Measurements from ENCODE around the gene BRWD1.

The BRWD1 gene

DNA sequence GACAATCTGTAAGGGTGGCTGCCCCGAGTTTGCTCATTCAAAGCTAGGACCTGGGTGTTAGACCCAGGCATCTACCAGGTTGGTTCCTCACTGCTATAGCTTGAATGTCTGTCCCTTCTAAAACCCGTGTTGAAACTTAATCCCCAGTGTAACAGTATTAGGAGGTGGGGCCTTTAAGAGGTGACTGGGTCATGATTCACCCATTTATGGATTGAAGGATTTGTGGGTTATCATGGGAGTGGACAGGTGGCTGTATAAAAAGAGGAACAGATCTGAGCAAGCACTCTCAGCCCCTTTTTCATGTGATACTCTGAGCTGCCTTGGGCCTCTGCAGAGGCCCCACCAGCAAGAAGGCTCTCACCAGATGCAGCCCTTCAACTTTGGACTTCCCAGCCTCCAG lies 159.6 kb downstream of the BRWD1 start:
- Histone ChIP-seq H3K36me3 (ENCODE audit: insufficient read depth, low read length) (no peaks in the 10 kb centered on the region), H3K79me2 (ENCODE audit: control insufficient read depth, insufficient read depth, low read length, unreplicated experiment) (no peaks in the 10 kb centered on the region), H3K4me3 (ENCODE audit: low read depth, low read length) (no peak overlapping the region), H3K27me3 (ENCODE audit: insufficient read depth, low read length) (no peaks in the 10 kb centered on the region), H3K27ac (ENCODE audit: low read depth, low read length) (no peak overlapping the region), H2AFZ (ENCODE audit: low read length, unreplicated experiment) (no peak overlapping the region), H3K4me1 (ENCODE audit: control insufficient read depth, insufficient read depth, low read length, unreplicated experiment) (no peaks in the 10 kb centered on the region)

DNA sequence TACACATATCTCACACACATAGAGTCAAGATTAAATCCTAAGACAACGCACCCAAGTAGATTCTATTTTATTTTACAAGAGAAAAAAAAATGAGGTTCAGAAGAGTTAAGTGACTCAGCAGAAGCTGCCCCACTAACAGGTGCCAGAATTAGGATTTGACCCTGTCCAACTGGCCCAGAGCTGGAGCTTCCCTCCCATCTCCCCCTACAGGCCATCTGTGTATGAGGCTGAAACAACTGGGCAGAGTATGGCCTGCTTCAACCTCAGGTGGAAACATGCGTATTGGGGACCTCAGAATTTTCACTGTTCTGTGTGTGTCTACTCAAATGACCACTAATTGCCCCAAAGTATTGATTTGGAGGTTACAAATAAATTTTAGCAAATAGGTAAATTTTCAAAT lies 160.1 kb downstream of the BRWD1 start:
- Histone ChIP-seq H3K36me3 (ENCODE audit: insufficient read depth, low read length) (no peaks in the 10 kb centered on the region), H3K79me2 (ENCODE audit: control insufficient read depth, insufficient read depth, low read length, unreplicated experiment) (no peaks in the 10 kb centered on the region), H3K27ac (ENCODE audit: low read depth, low read length) (no peak overlapping the region), H2AFZ (ENCODE audit: low read length, unreplicated experiment) (no peak overlapping the region), H3K27me3 (ENCODE audit: insufficient read depth, low read length) (no peaks in the 10 kb centered on the region), H3K4me1 (ENCODE audit: control insufficient read depth, insufficient read depth, low read length, unreplicated experiment) (no peaks in the 10 kb centered on the region), H3K4me3 (ENCODE audit: low read depth, low read length) (no peak overlapping the region)

- no peaks in the 10 kb centered on the region for H3K36me3 ChIP-seq (ENCODE audit: insufficient read depth, low read length)
- no peaks in the 10 kb centered on the region for H3K4me1 ChIP-seq (ENCODE audit: control insufficient read depth, insufficient read depth, low read length, unreplicated experiment)
Observed at GRCh38 chr21:39152271-39152670, 161.2 kb downstream of the BRWD1 start.

GRCh38 chr21:39150877-39151276 lies 162.6 kb downstream of the BRWD1 start:
- H3K4me3 ChIP-seq (ENCODE audit: low read depth, low read length), result no peak overlapping the region
- H2AFZ ChIP-seq (ENCODE audit: low read length, unreplicated experiment), result no peak overlapping the region
- H3K4me1 ChIP-seq (ENCODE audit: control insufficient read depth, insufficient read depth, low read length, unreplicated experiment), result no peaks in the 10 kb centered on the region
- no peak overlapping the region for H3K27ac ChIP-seq (ENCODE audit: low read depth, low read length)
- H3K36me3 ChIP-seq (ENCODE audit: insufficient read depth, low read length), result no peaks in the 10 kb centered on the region
- H3K79me2 ChIP-seq (ENCODE audit: control insufficient read depth, insufficient read depth, low read length, unreplicated experiment), result no peaks in the 10 kb centered on the region
- no peaks in the 10 kb centered on the region for H3K27me3 ChIP-seq (ENCODE audit: insufficient read depth, low read length)

More at GRCh38 chr21:39152271-39152670, 161.2 kb downstream of the BRWD1 start:
- Histone ChIP-seq H3K79me2 (ENCODE audit: control insufficient read depth, insufficient read depth, low read length, unreplicated experiment) (no peaks in the 10 kb centered on the region), H3K27ac (ENCODE audit: low read depth, low read length) (no peak overlapping the region), H2AFZ (ENCODE audit: low read length, unreplicated experiment) (no peak overlapping the region), H3K27me3 (ENCODE audit: insufficient read depth, low read length) (no peaks in the 10 kb centered on the region), H3K4me3 (ENCODE audit: low read depth, low read length) (no peak overlapping the region)

DNA sequence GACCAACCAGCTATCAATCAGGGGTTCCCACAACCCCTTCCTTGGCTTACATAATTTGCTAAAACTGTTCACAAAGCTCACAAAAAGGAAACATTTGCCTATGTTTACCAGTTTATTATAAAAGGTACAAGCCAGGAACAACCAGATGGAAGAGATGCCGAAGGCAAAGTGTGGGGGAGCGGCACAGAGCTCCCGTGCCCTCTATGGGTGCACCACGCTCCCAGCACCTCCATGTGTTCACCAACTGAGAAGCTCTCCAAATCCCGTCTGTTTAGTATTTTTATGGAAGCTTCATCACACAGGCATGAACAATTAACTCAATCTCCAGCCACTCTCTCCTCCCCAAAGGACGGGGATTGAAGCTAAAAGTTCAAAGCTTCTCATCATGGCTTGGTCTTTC lies 163.1 kb downstream of the BRWD1 start:
- Histone ChIP-seq H3K79me2 (ENCODE audit: control insufficient read depth, insufficient read depth, low read length, unreplicated experiment) (no peaks in the 10 kb centered on the region), H3K27ac (ENCODE audit: low read depth, low read length) (no peak overlapping the region), H3K27me3 (ENCODE audit: insufficient read depth, low read length) (no peaks in the 10 kb centered on the region), H2AFZ (ENCODE audit: low read length, unreplicated experiment) (no peak overlapping the region), H3K4me3 (ENCODE audit: low read depth, low read length) (no peak overlapping the region), H3K36me3 (ENCODE audit: insufficient read depth, low read length) (no peaks in the 10 kb centered on the region), H3K4me1 (ENCODE audit: control insufficient read depth, insufficient read depth, low read length, unreplicated experiment) (no peaks in the 10 kb centered on the region)

DNA sequence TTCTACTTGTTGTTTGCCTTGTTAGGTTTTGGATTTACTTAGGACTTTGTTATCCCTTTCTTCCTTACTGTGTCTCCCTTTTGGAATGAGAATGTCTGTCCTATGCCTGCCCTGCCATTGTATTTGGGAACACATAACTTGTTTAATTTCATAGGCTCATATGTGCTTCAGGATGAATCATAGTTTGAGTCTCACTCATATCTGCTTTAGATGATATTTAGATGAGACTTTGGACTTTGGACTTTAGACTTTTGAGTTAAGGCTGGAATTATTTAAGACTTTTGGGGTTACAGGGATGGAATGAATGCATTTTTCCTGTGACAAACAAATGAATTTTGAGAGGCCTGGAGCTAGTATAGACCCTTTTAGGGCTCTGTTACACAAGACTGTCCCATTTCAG lies 163.6 kb downstream of the BRWD1 start:
- H3K27me3 ChIP-seq (ENCODE audit: insufficient read depth, low read length), result no peaks in the 10 kb centered on the region
- H2AFZ ChIP-seq (ENCODE audit: low read length, unreplicated experiment), result no peak overlapping the region
- no peak overlapping the region for H3K4me3 ChIP-seq (ENCODE audit: low read depth, low read length)
- no peaks in the 10 kb centered on the region for H3K36me3 ChIP-seq (ENCODE audit: insufficient read depth, low read length)
- no peaks in the 10 kb centered on the region for H3K79me2 ChIP-seq (ENCODE audit: control insufficient read depth, insufficient read depth, low read length, unreplicated experiment)
- no peaks in the 10 kb centered on the region for H3K4me1 ChIP-seq (ENCODE audit: control insufficient read depth, insufficient read depth, low read length, unreplicated experiment)
- H3K27ac ChIP-seq (ENCODE audit: low read depth, low read length), result no peak overlapping the region

GRCh38 chr21:39148975-39149374 lies 164.5 kb downstream of the BRWD1 start:
- H3K36me3 ChIP-seq (ENCODE audit: insufficient read depth, low read length), result no peaks in the 10 kb centered on the region
- H3K4me3 ChIP-seq (ENCODE audit: low read depth, low read length), result no peak overlapping the region
- no peaks in the 10 kb centered on the region for H3K4me1 ChIP-seq (ENCODE audit: control insufficient read depth, insufficient read depth, low read length, unreplicated experiment)
- no peaks in the 10 kb centered on the region for H3K27me3 ChIP-seq (ENCODE audit: insufficient read depth, low read length)
- H3K27ac ChIP-seq (ENCODE audit: low read depth, low read length), result no peak overlapping the region
- H2AFZ ChIP-seq (ENCODE audit: low read length, unreplicated experiment), result no peak overlapping the region
- H3K79me2 ChIP-seq (ENCODE audit: control insufficient read depth, insufficient read depth, low read length, unreplicated experiment), result no peaks in the 10 kb centered on the region

DNA sequence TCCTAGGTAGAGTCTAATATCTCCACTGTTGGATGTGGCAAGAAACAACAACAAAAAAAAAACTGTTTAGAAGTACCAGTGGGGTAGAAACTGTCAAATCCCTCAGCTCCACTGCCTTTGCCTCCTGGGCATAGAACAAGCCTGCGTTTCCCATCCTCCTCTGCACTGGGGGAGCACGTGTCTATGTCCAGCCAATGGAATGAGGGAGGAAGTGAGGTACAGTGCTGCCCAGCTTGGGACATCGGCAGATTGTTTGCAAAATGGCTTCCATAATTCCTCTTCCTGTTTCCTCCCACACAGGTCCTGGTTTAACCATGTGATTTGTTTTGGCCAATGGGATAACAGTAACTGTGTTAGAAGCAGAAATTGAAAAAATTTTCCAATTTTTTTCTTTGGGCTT lies 169.2 kb downstream of the BRWD1 start:
- Histone ChIP-seq H2AFZ (ENCODE audit: low read length, unreplicated experiment) (no peak overlapping the region), H3K27ac (ENCODE audit: low read depth, low read length) (no peak overlapping the region), H3K4me1 (ENCODE audit: control insufficient read depth, insufficient read depth, low read length, unreplicated experiment) (no peaks in the 10 kb centered on the region), H3K27me3 (ENCODE audit: insufficient read depth, low read length) (no peaks in the 10 kb centered on the region), H3K4me3 (ENCODE audit: low read depth, low read length) (no peak overlapping the region), H3K36me3 (ENCODE audit: insufficient read depth, low read length) (no peaks in the 10 kb centered on the region), H3K79me2 (ENCODE audit: control insufficient read depth, insufficient read depth, low read length, unreplicated experiment) (no peaks in the 10 kb centered on the region)

- Histone ChIP-seq H2AFZ (ENCODE audit: low read length, unreplicated experiment) (no peak overlapping the region), H3K27ac (ENCODE audit: low read depth, low read length) (no peak overlapping the region), H3K27me3 (ENCODE audit: insufficient read depth, low read length) (no peaks in the 10 kb centered on the region), H3K4me1 (ENCODE audit: control insufficient read depth, insufficient read depth, low read length, unreplicated experiment) (no peaks in the 10 kb centered on the region), H3K36me3 (ENCODE audit: insufficient read depth, low read length) (no peaks in the 10 kb centered on the region), H3K79me2 (ENCODE audit: control insufficient read depth, insufficient read depth, low read length, unreplicated experiment) (no peaks in the 10 kb centered on the region), H3K4me3 (ENCODE audit: low read depth, low read length) (no peak overlapping the region)
Observed at GRCh38 chr21:39142972-39143371, 170.5 kb downstream of the BRWD1 start.

DNA sequence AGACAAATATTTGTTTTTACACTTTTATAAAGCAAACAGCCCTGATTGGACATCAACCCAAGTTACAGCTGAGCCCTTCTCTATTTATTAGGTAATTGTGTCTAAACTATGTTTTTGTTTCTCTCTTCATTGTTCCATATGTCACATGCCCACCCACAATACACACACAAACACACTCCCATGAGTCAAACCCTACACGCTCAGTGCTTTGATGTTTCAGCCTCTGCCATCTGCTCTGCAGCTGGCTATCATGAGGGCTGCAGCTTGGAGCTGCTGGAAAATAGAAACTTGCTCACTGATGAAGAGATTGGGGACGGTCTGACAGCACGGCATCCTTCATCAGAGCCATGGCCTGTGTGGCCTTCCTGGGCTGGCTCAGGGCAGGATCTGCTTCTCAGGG lies 171.9 kb downstream of the BRWD1 start:
- Histone ChIP-seq H2AFZ (ENCODE audit: low read length, unreplicated experiment) (no peak overlapping the region), H3K4me3 (ENCODE audit: low read depth, low read length) (no peak overlapping the region), H3K79me2 (ENCODE audit: control insufficient read depth, insufficient read depth, low read length, unreplicated experiment) (no peaks in the 10 kb centered on the region), H3K27me3 (ENCODE audit: insufficient read depth, low read length) (no peaks in the 10 kb centered on the region), H3K36me3 (ENCODE audit: insufficient read depth, low read length) (no peaks in the 10 kb centered on the region), H3K27ac (ENCODE audit: low read depth, low read length) (no peak overlapping the region), H3K4me1 (ENCODE audit: control insufficient read depth, insufficient read depth, low read length, unreplicated experiment) (peaks cover 3% of the 10 kb centered on the region)

GRCh38 chr21:39137248-39138178 lies 175.9 kb downstream of the BRWD1 start:
- no peaks in the 10 kb centered on the region for H3K27me3 ChIP-seq (ENCODE audit: insufficient read depth, low read length)
- no peaks in the 10 kb centered on the region for H3K79me2 ChIP-seq (ENCODE audit: control insufficient read depth, insufficient read depth, low read length, unreplicated experiment)
- H3K27ac ChIP-seq (ENCODE audit: low read depth, low read length), result no peak overlapping the region
- H3K4me3 ChIP-seq (ENCODE audit: low read depth, low read length), result no peak overlapping the region
- no peaks in the 10 kb centered on the region for H3K36me3 ChIP-seq (ENCODE audit: insufficient read depth, low read length)
- H2AFZ ChIP-seq (ENCODE audit: low read length, unreplicated experiment), result no peak overlapping the region
- H3K4me1 ChIP-seq (ENCODE audit: control insufficient read depth, insufficient read depth, low read length, unreplicated experiment), result peaks cover 4% of the 10 kb centered on the region

All from ACC112 (cell line).